Measurements from ENCODE around the gene GNGT2. TPM values are rescaled to one million over a fixed set of nuclear protein-coding genes. Genes with fewer than 3 reads are reported as not detected.

GNGT2 gene
- 1 to 10 TPM in 3 of 4 donors, not detected in 1; 1.9 to 3.5 (median 3.0) TPM for polyA plus RNA-seq
- long read RNA-seq, donor 1 = 0 reads
- long read RNA-seq, donor 2 = 0 reads
- long read RNA-seq, donor 3 = 0 reads
- long read RNA-seq, donor 4 = 0 reads
- long read RNA-seq, donor 5 = 0 reads
- long read RNA-seq, donor 6, partial matches to known transcripts = 0 of 1 reads
- long read RNA-seq, donor 6, other reads (novel, unspliced or antisense) = 0 of 1 reads
- long read RNA-seq, donor 7, partial matches to known transcripts = 0 of 2 reads
- long read RNA-seq, donor 7, other reads (novel, unspliced or antisense) = 0 of 2 reads
- long read RNA-seq, donor 8 = 0 reads
- long read RNA-seq, donor 9 = 0 reads
- long read RNA-seq, donor 10, partial matches to known transcripts = 0 of 1 reads
- long read RNA-seq, donor 10, other reads (novel, unspliced or antisense) = 0 of 1 reads

GRCh38 chr17:49210158-49211029 lies at the start of gene GNGT2, which contains the start of gene ABI3:
Gene GNGT2 (minus strand): TSS chr17:49210574. CDS start chr17:49207422, 3,152 bp downstream.
Gene ABI3 (plus strand): TSS chr17:49210707. CDS start chr17:49210725, 18 bp downstream.
- Histone ChIP-seq H3K36me3 (ENCODE audit: control insufficient read depth in 3 of 3, insufficient read depth in 2 of 3, low read depth in 1 of 3, low read length in 3 of 3) (no peaks in the 10 kb centered on the region), H3K27me3 (ENCODE audit: control insufficient read depth in 3 of 3, insufficient read depth in 3 of 3, low read length in 3 of 3) (peaks cover 0 to 10% (median 0%) of the 10 kb centered on the region in 3 donors), H3K27ac (ENCODE audit: low read depth in 1 of 3, low read length in 2 of 3) (peak within 1 kb of the TSS; percentile 20 to 75 (median 32)), H3K9me3 (ENCODE audit: control insufficient read depth in 2 of 2, insufficient read depth in 1 of 2, low read depth in 1 of 2, low read length in 1 of 2) (no peaks in the 10 kb centered on the region), H3K4me3 (ENCODE audit: low read depth in 1 of 3, low read length in 3 of 3) (peak within 1 kb of the TSS; percentile 33 to 56 (median 35)), H3K4me1 (ENCODE audit: control insufficient read depth in 3 of 3, insufficient read depth in 2 of 3, low read depth in 1 of 3, low read length in 2 of 3) (peaks cover 0 to 4% (median 0%) of the 10 kb centered on the region in 3 donors)
- WGBS, 3 donors = 23 to 44% (median 38%) methylated on average over 20 to 22 of the region's 22 CpGs
- no peak for FAIRE-seq
- DNase-seq = peak; percentile 30 to 61

GRCh38 chr17:49259663-49260010 lies 49.3 kb upstream of the GNGT2 start:
- 12 to 18% (median 12%) methylated on average over 9 to 10 of the region's 10 CpGs for WGBS, 3 donors
- FAIRE-seq (no peak), DNase-seq (no peak)
- Histone ChIP-seq H3K4me3 (ENCODE audit: low read depth in 1 of 3, low read length in 3 of 3) (peak overlapping the region in 2 of 3 donors; percentile 27 to 59), H3K4me1 (ENCODE audit: control insufficient read depth in 3 of 3, insufficient read depth in 2 of 3, low read depth in 1 of 3, low read length in 2 of 3) (peaks cover 0 to 6% (median 0%) of the 10 kb centered on the region in 3 donors), H3K36me3 (ENCODE audit: control insufficient read depth in 3 of 3, insufficient read depth in 2 of 3, low read depth in 1 of 3, low read length in 3 of 3) (no peaks in the 10 kb centered on the region), H3K27ac (ENCODE audit: low read depth in 1 of 3, low read length in 2 of 3) (peak overlapping the region in 1 of 3 donors; percentile 39), H3K27me3 (ENCODE audit: control insufficient read depth in 3 of 3, insufficient read depth in 3 of 3, low read length in 3 of 3) (peaks cover 0 to 16% (median 0%) of the 10 kb centered on the region in 3 donors), H3K9me3 (ENCODE audit: control insufficient read depth in 2 of 2, insufficient read depth in 1 of 2, low read depth in 1 of 2, low read length in 1 of 2) (no peaks in the 10 kb centered on the region)

DNA sequence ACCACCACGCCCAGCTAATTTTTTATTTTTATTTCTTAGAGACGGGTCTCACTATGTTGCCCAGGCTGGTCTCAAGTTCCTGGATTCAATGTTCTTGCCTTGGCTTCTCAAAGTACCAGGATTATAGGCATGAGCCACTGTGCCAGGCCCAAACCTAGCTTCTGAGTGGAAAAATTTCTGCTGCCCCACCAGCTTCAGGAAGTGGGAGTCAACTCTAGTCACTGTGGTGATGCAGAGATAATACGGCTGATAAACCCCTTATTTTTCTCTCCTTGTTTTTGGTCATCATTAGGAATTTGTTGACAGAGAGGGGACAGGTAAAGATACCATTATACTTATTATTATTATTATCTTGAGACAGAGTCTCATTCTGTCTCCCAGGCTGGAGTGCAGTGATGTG lies 48.0 kb upstream of the GNGT2 start:
- Histone ChIP-seq H3K9me3 (ENCODE audit: control insufficient read depth in 2 of 2, insufficient read depth in 1 of 2, low read depth in 1 of 2, low read length in 1 of 2) (no peaks in the 10 kb centered on the region), H3K4me3 (ENCODE audit: low read depth in 1 of 3, low read length in 3 of 3) (no peak overlapping the region), H3K4me1 (ENCODE audit: control insufficient read depth in 3 of 3, insufficient read depth in 2 of 3, low read depth in 1 of 3, low read length in 2 of 3) (peaks cover 0 to 6% (median 0%) of the 10 kb centered on the region in 3 donors), H3K27me3 (ENCODE audit: control insufficient read depth in 3 of 3, insufficient read depth in 3 of 3, low read length in 3 of 3) (peaks cover 0 to 15% (median 0%) of the 10 kb centered on the region in 3 donors), H3K27ac (ENCODE audit: low read depth in 1 of 3, low read length in 2 of 3) (no peak overlapping the region), H3K36me3 (ENCODE audit: control insufficient read depth in 3 of 3, insufficient read depth in 2 of 3, low read depth in 1 of 3, low read length in 3 of 3) (no peaks in the 10 kb centered on the region)
- WGBS, 3 donors = 78 to 88% (median 86%) methylated on average over 3 of the region's 3 CpGs
- no peak for FAIRE-seq
- no peak for DNase-seq

DNA sequence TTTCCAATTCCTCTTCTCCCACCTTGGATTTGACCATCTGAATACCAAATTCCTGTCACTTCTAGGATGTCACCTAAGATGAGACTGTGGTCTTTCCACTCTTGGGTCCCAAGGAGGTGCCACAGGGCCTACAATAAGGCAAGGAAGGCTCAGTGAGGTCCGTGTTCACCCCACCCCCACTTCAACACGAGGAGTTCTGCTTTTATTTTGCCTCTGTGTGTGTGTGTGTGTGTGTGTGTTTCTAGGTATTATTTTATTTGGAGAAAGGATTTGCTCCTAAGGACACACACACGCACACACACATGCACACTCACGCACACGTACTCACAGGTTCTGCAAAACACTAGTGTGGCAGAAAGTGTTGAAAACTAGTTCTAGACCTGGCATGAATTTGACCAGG lies 44.8 kb upstream of the GNGT2 start:
- 63 to 79% (median 71%) methylated on average over 5 of the region's 5 CpGs for WGBS, 3 donors
- H3K27ac ChIP-seq (ENCODE audit: low read depth in 1 of 3, low read length in 2 of 3) = no peak overlapping the region
- H3K27me3 ChIP-seq (ENCODE audit: control insufficient read depth in 3 of 3, insufficient read depth in 3 of 3, low read length in 3 of 3) = peaks cover 0 to 3% (median 0%) of the 10 kb centered on the region in 3 donors
- H3K9me3 ChIP-seq (ENCODE audit: control insufficient read depth in 2 of 2, insufficient read depth in 1 of 2, low read depth in 1 of 2, low read length in 1 of 2) = no peaks in the 10 kb centered on the region
- no peaks in the 10 kb centered on the region for H3K4me1 ChIP-seq (ENCODE audit: control insufficient read depth in 3 of 3, insufficient read depth in 2 of 3, low read depth in 1 of 3, low read length in 2 of 3)
- no peak overlapping the region for H3K4me3 ChIP-seq (ENCODE audit: low read depth in 1 of 3, low read length in 3 of 3)
- no peaks in the 10 kb centered on the region for H3K36me3 ChIP-seq (ENCODE audit: control insufficient read depth in 3 of 3, insufficient read depth in 2 of 3, low read depth in 1 of 3, low read length in 3 of 3)
- no peak for FAIRE-seq
- no peak for DNase-seq

GRCh38 chr17:49254066-49254465 lies 43.7 kb upstream of the GNGT2 start:
- no peak overlapping the region for H3K4me3 ChIP-seq (ENCODE audit: low read depth in 1 of 3, low read length in 3 of 3)
- DNase-seq (no peak), FAIRE-seq (no peak)
- H3K4me1 ChIP-seq (ENCODE audit: control insufficient read depth in 3 of 3, insufficient read depth in 2 of 3, low read depth in 1 of 3, low read length in 2 of 3) = no peaks in the 10 kb centered on the region
- H3K27me3 ChIP-seq (ENCODE audit: control insufficient read depth in 3 of 3, insufficient read depth in 3 of 3, low read length in 3 of 3) = peaks cover 0 to 5% (median 0%) of the 10 kb centered on the region in 3 donors
- no peak overlapping the region for H3K27ac ChIP-seq (ENCODE audit: low read depth in 1 of 3, low read length in 2 of 3)
- 49 to 67% (median 57%) methylated on average over 4 of the region's 4 CpGs for WGBS, 3 donors
- H3K36me3 ChIP-seq (ENCODE audit: control insufficient read depth in 3 of 3, insufficient read depth in 2 of 3, low read depth in 1 of 3, low read length in 3 of 3) = no peaks in the 10 kb centered on the region
- H3K9me3 ChIP-seq (ENCODE audit: control insufficient read depth in 2 of 2, insufficient read depth in 1 of 2, low read depth in 1 of 2, low read length in 1 of 2) = no peaks in the 10 kb centered on the region

GRCh38 chr17:49252148-49252695 lies 41.8 kb upstream of the GNGT2 start:
- Histone ChIP-seq H3K4me3 (ENCODE audit: low read depth in 1 of 3, low read length in 3 of 3) (no peak overlapping the region), H3K4me1 (ENCODE audit: control insufficient read depth in 3 of 3, insufficient read depth in 2 of 3, low read depth in 1 of 3, low read length in 2 of 3) (no peaks in the 10 kb centered on the region), H3K36me3 (ENCODE audit: control insufficient read depth in 3 of 3, insufficient read depth in 2 of 3, low read depth in 1 of 3, low read length in 3 of 3) (no peaks in the 10 kb centered on the region), H3K27me3 (ENCODE audit: control insufficient read depth in 3 of 3, insufficient read depth in 3 of 3, low read length in 3 of 3) (peaks cover 0 to 6% (median 0%) of the 10 kb centered on the region in 3 donors), H3K27ac (ENCODE audit: low read depth in 1 of 3, low read length in 2 of 3) (no peak overlapping the region), H3K9me3 (ENCODE audit: control insufficient read depth in 2 of 2, insufficient read depth in 1 of 2, low read depth in 1 of 2, low read length in 1 of 2) (no peaks in the 10 kb centered on the region)
- DNase-seq = peak; percentile 31 to 66
- FAIRE-seq = no peak
- WGBS, 3 donors = 61 to 74% (median 73%) methylated on average over 6 of the region's 6 CpGs

DNA sequence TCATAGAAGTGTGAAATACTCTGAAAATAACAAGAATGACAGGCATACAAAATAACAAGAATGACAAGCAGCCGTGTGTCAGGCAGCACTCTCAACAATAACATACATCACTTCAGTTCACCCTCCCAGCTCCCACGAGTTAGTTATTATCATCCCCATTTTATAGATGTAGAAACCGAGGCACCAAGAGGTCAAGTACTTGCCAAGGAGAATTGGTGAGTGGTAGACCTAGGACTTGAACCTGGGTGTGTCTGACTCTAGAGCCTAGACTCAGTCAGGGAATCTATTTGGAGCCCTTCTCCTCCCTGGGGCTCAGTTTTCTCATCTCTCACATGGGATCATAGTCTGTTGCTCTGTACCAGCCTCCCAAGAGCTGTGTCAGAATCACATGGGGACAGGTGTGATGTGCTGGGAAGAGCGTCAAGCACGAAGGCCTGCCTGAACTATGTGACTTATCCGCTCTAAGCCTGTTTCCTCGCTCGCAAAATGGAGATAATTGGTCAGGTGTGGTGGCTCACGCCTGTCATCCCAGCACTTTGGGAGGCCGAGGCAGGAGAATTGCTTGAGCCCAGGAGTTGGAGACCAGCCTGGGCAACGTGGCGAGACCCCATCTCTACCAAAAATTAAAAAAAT lies 39.6 kb upstream of the GNGT2 start:
- Histone ChIP-seq H3K9me3 (ENCODE audit: control insufficient read depth in 2 of 2, insufficient read depth in 1 of 2, low read depth in 1 of 2, low read length in 1 of 2) (no peaks in the 10 kb centered on the region), H3K4me3 (ENCODE audit: low read depth in 1 of 3, low read length in 3 of 3) (no peak overlapping the region), H3K27me3 (ENCODE audit: control insufficient read depth in 3 of 3, insufficient read depth in 3 of 3, low read length in 3 of 3) (peaks cover 0 to 6% (median 0%) of the 10 kb centered on the region in 3 donors), H3K4me1 (ENCODE audit: control insufficient read depth in 3 of 3, insufficient read depth in 2 of 3, low read depth in 1 of 3, low read length in 2 of 3) (no peaks in the 10 kb centered on the region), H3K27ac (ENCODE audit: low read depth in 1 of 3, low read length in 2 of 3) (no peak overlapping the region), H3K36me3 (ENCODE audit: control insufficient read depth in 3 of 3, insufficient read depth in 2 of 3, low read depth in 1 of 3, low read length in 3 of 3) (no peaks in the 10 kb centered on the region)
- DNase-seq (no peak), FAIRE-seq (no peak)
- WGBS, 3 donors = 76 to 84% (median 84%) methylated on average over 12 of the region's 12 CpGs

Measured in small intestine (tissue), 16 donors.